ENCODE data around the gene WDR47.

DNA sequence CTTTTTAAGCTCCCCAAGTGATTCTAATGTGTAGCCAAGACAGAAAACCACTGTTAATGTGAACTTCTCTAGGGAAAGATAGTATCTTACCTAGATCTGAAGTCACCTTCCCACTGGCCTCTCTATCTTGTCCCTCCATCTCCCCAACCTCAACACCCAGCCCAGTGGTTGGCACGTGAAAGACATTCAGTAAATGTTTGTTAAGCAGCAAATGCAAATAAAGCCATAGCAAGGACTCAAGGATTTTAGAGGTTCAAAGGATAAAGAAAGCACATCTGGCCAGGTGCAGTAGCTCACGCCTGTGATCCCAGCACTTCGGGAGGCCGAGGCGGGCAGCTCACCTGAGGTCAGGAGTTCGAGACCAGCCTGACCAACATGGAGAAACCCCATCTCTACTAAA is 88.5 kb downstream of the WDR47 start:
- TF ChIP-seq, protein P1, sequence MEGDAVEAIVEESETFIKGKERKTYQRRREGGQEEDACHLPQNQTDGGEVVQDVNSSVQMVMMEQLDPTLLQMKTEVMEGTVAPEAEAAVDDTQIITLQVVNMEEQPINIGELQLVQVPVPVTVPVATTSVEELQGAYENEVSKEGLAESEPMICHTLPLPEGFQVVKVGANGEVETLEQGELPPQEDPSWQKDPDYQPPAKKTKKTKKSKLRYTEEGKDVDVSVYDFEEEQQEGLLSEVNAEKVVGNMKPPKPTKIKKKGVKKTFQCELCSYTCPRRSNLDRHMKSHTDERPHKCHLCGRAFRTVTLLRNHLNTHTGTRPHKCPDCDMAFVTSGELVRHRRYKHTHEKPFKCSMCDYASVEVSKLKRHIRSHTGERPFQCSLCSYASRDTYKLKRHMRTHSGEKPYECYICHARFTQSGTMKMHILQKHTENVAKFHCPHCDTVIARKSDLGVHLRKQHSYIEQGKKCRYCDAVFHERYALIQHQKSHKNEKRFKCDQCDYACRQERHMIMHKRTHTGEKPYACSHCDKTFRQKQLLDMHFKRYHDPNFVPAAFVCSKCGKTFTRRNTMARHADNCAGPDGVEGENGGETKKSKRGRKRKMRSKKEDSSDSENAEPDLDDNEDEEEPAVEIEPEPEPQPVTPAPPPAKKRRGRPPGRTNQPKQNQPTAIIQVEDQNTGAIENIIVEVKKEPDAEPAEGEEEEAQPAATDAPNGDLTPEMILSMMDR (IDR thresholded peaks at IDR 0.05 in 2 of 3, conservative IDR thresholded peaks at IDR 0.05 in 1 of 3; ENCODE audit: borderline replicate concordance in 1 of 3, insufficient read depth in 1 of 3, low read depth in 2 of 3, low read length in 2 of 3) = no peak
- no peak for TF ChIP-seq RAD21 (IDR thresholded peaks at IDR 0.05; ENCODE audit: low read depth)
- no peak for TF ChIP-seq POLR2AphosphoS5 (IDR thresholded peaks at IDR 0.05; ENCODE audit: low read depth, low read length)
- no peak for TF ChIP-seq POLR2A (IDR thresholded peaks at IDR 0.05; ENCODE audit: borderline replicate concordance, extremely low read depth, insufficient read depth, insufficient read length)
- TF ChIP-seq EZH2 (IDR thresholded peaks at IDR 0.05) = no peak
- TF ChIP-seq FOSL1 (IDR thresholded peaks at IDR 0.05; ENCODE audit: low read depth) = no peak
- TF ChIP-seq, protein P2, sequence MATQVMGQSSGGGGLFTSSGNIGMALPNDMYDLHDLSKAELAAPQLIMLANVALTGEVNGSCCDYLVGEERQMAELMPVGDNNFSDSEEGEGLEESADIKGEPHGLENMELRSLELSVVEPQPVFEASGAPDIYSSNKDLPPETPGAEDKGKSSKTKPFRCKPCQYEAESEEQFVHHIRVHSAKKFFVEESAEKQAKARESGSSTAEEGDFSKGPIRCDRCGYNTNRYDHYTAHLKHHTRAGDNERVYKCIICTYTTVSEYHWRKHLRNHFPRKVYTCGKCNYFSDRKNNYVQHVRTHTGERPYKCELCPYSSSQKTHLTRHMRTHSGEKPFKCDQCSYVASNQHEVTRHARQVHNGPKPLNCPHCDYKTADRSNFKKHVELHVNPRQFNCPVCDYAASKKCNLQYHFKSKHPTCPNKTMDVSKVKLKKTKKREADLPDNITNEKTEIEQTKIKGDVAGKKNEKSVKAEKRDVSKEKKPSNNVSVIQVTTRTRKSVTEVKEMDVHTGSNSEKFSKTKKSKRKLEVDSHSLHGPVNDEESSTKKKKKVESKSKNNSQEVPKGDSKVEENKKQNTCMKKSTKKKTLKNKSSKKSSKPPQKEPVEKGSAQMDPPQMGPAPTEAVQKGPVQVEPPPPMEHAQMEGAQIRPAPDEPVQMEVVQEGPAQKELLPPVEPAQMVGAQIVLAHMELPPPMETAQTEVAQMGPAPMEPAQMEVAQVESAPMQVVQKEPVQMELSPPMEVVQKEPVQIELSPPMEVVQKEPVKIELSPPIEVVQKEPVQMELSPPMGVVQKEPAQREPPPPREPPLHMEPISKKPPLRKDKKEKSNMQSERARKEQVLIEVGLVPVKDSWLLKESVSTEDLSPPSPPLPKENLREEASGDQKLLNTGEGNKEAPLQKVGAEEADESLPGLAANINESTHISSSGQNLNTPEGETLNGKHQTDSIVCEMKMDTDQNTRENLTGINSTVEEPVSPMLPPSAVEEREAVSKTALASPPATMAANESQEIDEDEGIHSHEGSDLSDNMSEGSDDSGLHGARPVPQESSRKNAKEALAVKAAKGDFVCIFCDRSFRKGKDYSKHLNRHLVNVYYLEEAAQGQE (IDR thresholded peaks at IDR 0.05; ENCODE audit: low read depth) = no peak
- TF ChIP-seq, protein P3, sequence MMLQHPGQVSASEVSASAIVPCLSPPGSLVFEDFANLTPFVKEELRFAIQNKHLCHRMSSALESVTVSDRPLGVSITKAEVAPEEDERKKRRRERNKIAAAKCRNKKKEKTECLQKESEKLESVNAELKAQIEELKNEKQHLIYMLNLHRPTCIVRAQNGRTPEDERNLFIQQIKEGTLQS (IDR thresholded peaks at IDR 0.05) = no peak
- no peak for TF ChIP-seq EGR1 (IDR thresholded peaks at IDR 0.05; ENCODE audit: low read depth)
- TF ChIP-seq SIN3A (IDR thresholded peaks at IDR 0.05; ENCODE audit: low read depth) = no peak
- no peak for TF ChIP-seq CBX3 (IDR thresholded peaks at IDR 0.05; ENCODE audit: low read depth)
